H9 (cell line): ENCODE results near the gene VIP. TPM values are rescaled to one million over a fixed set of nuclear protein-coding genes. Genes with fewer than 3 reads are reported as not detected.

Experiments used
- DNase-seq: peaks from one replicate; pipeline ENCODE4 v3.0.0-alpha.2; 2017
- H2AFZ ChIP-seq: one replicate; pipeline ENCODE4 v1.6.1; 2013; ENCODE audit warnings: mild to moderate bottlenecking, low read length, control low read depth, moderate library complexity
- H2AK5ac ChIP-seq: 2 replicates; pipeline ENCODE4 v1.6.1; 2013; ENCODE audit warnings: low read length, control low read depth, mixed read lengths; ENCODE audit not compliant: insufficient read length
- H2BK120ac ChIP-seq: one replicate; pipeline ENCODE4 v1.6.1; 2013; ENCODE audit warnings: low read depth, mild to moderate bottlenecking, low read length, control low read depth, inconsistent platforms; ENCODE audit not compliant: poor library complexity, severe bottlenecking
- H2BK12ac ChIP-seq: 2 replicates; pipeline ENCODE4 v1.6.1; 2013; ENCODE audit warnings: low read length, control low read depth, mixed read lengths, low read depth; ENCODE audit not compliant: insufficient read length
- H2BK15ac ChIP-seq: 2 replicates; pipeline ENCODE4 v1.6.1; 2013; ENCODE audit warnings: low read depth, low read length, control low read depth
- H2BK20ac ChIP-seq: one replicate; pipeline ENCODE4 v1.6.1; 2013; ENCODE audit warnings: low read depth, mild to moderate bottlenecking, low read length, control low read depth, inconsistent platforms; ENCODE audit not compliant: poor library complexity, severe bottlenecking
- H2BK5ac ChIP-seq: 2 replicates; pipeline ENCODE4 v1.6.1; 2013; ENCODE audit warnings: low read length, control low read depth, mixed read lengths; ENCODE audit not compliant: insufficient read length
- H3K14ac ChIP-seq: 2 replicates; pipeline ENCODE4 v1.6.1; 2013; ENCODE audit warnings: low read length, control low read depth; ENCODE audit not compliant: insufficient read depth
- H3K18ac ChIP-seq: 2 replicates; pipeline ENCODE4 v1.6.1; 2013; ENCODE audit warnings: low read depth, mild to moderate bottlenecking, mixed read lengths, low read length, control low read depth; ENCODE audit not compliant: insufficient read length
- H3K23ac ChIP-seq: 2 replicates; pipeline ENCODE4 v1.6.1; 2013; ENCODE audit warnings: low read length, control low read depth, mixed read lengths, low read depth; ENCODE audit not compliant: insufficient read length
- H3K23me2 ChIP-seq: 2 replicates; pipeline ENCODE4 v1.6.1; 2013; ENCODE audit warnings: low read depth, mild to moderate bottlenecking, mixed read lengths, low read length, control low read depth; ENCODE audit not compliant: insufficient read length, poor library complexity, severe bottlenecking
- H3K27ac ChIP-seq: 2 replicates; pipeline ENCODE4 v1.5.1; 2013; ENCODE audit warnings: low read length, control low read depth, mixed read lengths, low read depth; ENCODE audit not compliant: insufficient read length
- H3K27me3 ChIP-seq: 2 replicates; pipeline ENCODE4 v1.6.1; 2013; ENCODE audit warnings: low read length, control low read depth, inconsistent platforms; ENCODE audit not compliant: insufficient read depth
- H3K4ac ChIP-seq: 2 replicates; pipeline ENCODE4 v1.6.1; 2013; ENCODE audit warnings: low read depth, mild to moderate bottlenecking, control low read depth, inconsistent platforms, low read length, moderate library complexity
- H3K4me1 ChIP-seq: 2 replicates; pipeline ENCODE4 v1.6.1; 2013; ENCODE audit warnings: low read length, control low read depth, inconsistent platforms; ENCODE audit not compliant: insufficient read depth
- H3K4me2 ChIP-seq: 2 replicates; pipeline ENCODE4 v1.6.1; 2013; ENCODE audit warnings: low read length, control low read depth, mixed read lengths; ENCODE audit not compliant: insufficient read length, insufficient read depth
- H3K56ac ChIP-seq: 2 replicates; pipeline ENCODE4 v1.6.1; 2013; ENCODE audit warnings: low read depth, mild to moderate bottlenecking, mixed read lengths, low read length, control low read depth; ENCODE audit not compliant: insufficient read length
- H3K79me1 ChIP-seq: 2 replicates; pipeline ENCODE4 v1.6.1; 2013; ENCODE audit warnings: low read depth, mild to moderate bottlenecking, moderate library complexity, low read length, control low read depth, inconsistent platforms; ENCODE audit not compliant: insufficient read depth, poor library complexity, severe bottlenecking
- H3K79me2 ChIP-seq: 2 replicates; pipeline ENCODE4 v1.6.1; 2013; ENCODE audit warnings: low read length, control low read depth, inconsistent platforms; ENCODE audit not compliant: insufficient read depth
- H3K9ac ChIP-seq: 2 replicates; pipeline ENCODE4 v1.6.1; 2013; ENCODE audit warnings: low read length, control low read depth, mixed read lengths; ENCODE audit not compliant: insufficient read length; ENCODE audit errors: extremely low read depth
- H3K9me3 ChIP-seq: one replicate; pipeline ENCODE4 v1.6.1; 2013; ENCODE audit warnings: low read depth, low read length, inconsistent platforms; ENCODE audit not compliant: control insufficient read depth
- H3T11ph ChIP-seq: one replicate; pipeline ENCODE4 v1.6.1; 2013; ENCODE audit warnings: mild to moderate bottlenecking, low read length, control low read depth, inconsistent platforms
- H4K20me1 ChIP-seq: one replicate; pipeline ENCODE4 v1.6.1; 2013; ENCODE audit not compliant: control insufficient read depth, insufficient read length, insufficient read depth
- H4K5ac ChIP-seq: 2 replicates; pipeline ENCODE4 v1.6.1; 2013; ENCODE audit warnings: low read depth, mild to moderate bottlenecking, mixed read lengths, low read length, control low read depth; ENCODE audit not compliant: insufficient read length
- H4K8ac ChIP-seq: replicated peaks from 2 replicates; pipeline ENCODE4 v1.6.1; 2013; ENCODE audit warnings: low read length, control low read depth, mixed read lengths, low read depth; ENCODE audit not compliant: insufficient read length
- H4K91ac ChIP-seq: 2 replicates; pipeline ENCODE4 v1.6.1; 2013; ENCODE audit warnings: low read depth, mild to moderate bottlenecking, moderate library complexity, mixed read lengths, low read length, control low read depth; ENCODE audit not compliant: insufficient read length
- H3K27ac Mint-ChIP-seq, 3 experiments: 2 replicates in 2 of 3; 3 replicates in 1 of 3; pipeline ENCODE4 v1.8.0; 2020 to 2021; ENCODE audit warnings: mixed read lengths in 3 of 3, mild to moderate bottlenecking in 1 of 3, moderate library complexity in 1 of 3
- H3K27me3 Mint-ChIP-seq: 2 replicates; pipeline ENCODE4 v1.8.0; 2021; ENCODE audit warnings: low read depth, mild to moderate bottlenecking, moderate library complexity, mixed read lengths
- H3K36me3 Mint-ChIP-seq, 3 experiments: 2 replicates in 2 of 3; 3 replicates in 1 of 3; pipeline ENCODE4 v1.8.0; 2020 to 2021; ENCODE audit warnings: low read depth in 3 of 3, mixed read lengths in 3 of 3; ENCODE audit not compliant: insufficient read depth in 1 of 3
- H3K4me1 Mint-ChIP-seq, 2 experiments: 2 replicates each; pipeline ENCODE4 v1.8.0; 2020; ENCODE audit warnings: mixed read lengths in 2 of 2
- H3K4me3 Mint-ChIP-seq, 2 experiments: 2 replicates in 1 of 2; 3 replicates in 1 of 2; pipeline ENCODE4 v1.8.0; 2020 to 2021; ENCODE audit warnings: mild to moderate bottlenecking in 2 of 2, mixed read lengths in 2 of 2, moderate library complexity in 1 of 2
- H3K9me3 Mint-ChIP-seq, 2 experiments: 2 replicates in 1 of 2; 3 replicates in 1 of 2; pipeline ENCODE4 v1.8.0; 2020; ENCODE audit warnings: mild to moderate bottlenecking in 2 of 2, mixed read lengths in 2 of 2, moderate library complexity in 1 of 2
- WGBS: extraction: QIAGEN DNeasy Blood & Tissue Kit; methylation state at CpG from one replicate; pipeline ENCODE4 v1.1.7; 2013; ENCODE audit warnings: missing lambda C conversion rate, low lambda C conversion rate, mixed read lengths; ENCODE audit not compliant: insufficient read length; ENCODE audit errors: extremely low coverage; 5-methylcytosine and 5-hydroxymethylcytosine counted together
- total RNA-seq: library from RNA; stranded (reverse); gene quantifications from 2 replicates; pipeline ENCODE4 v1.2.1, GENCODE V29; 2021
- TF ChIP-seq, protein P1 (sequence below): fragments of 200-600 bp; sonication (generic); conservative IDR thresholded peaks from 3 replicates; pipeline ENCODE4 v1.8.0; 2021; ENCODE audit warnings: antibody characterized with exemption, mild to moderate bottlenecking

Gene VIP
- total RNA-seq, 1 experiment from 2014 or later: not detected

DNA sequence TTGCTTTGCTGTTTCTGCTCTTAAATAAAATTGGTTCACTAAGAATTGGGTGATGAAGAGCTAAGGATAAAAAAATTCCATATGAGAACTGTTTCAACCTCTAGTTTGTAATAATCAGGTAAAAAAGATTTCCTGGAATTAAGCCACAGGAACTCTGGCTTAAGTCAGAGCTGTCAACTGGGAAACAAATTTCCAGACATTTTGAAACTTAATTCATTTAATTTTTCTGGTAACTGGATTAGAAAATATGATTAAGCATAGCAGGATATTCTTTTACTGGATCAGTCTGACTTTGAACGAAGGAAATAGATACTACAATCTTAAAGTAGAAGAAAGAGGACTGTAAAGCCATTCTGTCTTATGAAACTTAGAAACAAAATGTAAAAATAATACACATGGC lies 1.3 kb upstream of the VIP start:
- Histone ChIP-seq H3K4ac (no peak overlapping the region), H3K4me1 (no peaks in the 10 kb centered on the region), H3K27ac (no peak overlapping the region), H3K27me3 (no peaks in the 10 kb centered on the region), H3K14ac (no peak overlapping the region), H4K5ac (no peak overlapping the region), H3K4me2 (no peak overlapping the region), H4K91ac (no peak overlapping the region), H2BK12ac (no peak overlapping the region), H3T11ph (no peak overlapping the region), H3K23me2 (no peaks in the 10 kb centered on the region), H3K9me3 (no peaks in the 10 kb centered on the region), H2BK15ac (no peak overlapping the region), H4K20me1 (no peaks in the 10 kb centered on the region), H3K56ac (no peak overlapping the region), H2AFZ (no peak overlapping the region), H4K8ac (no peak overlapping the region), H3K18ac (no peak overlapping the region), H2BK20ac (no peak overlapping the region), H2AK5ac (no peak overlapping the region), H2BK120ac (no peak overlapping the region), H3K79me1 (no peaks in the 10 kb centered on the region), H3K23ac (no peak overlapping the region), H3K9ac (no peak overlapping the region), H3K79me2 (no peaks in the 10 kb centered on the region), H2BK5ac (no peak overlapping the region)
- Mint-ChIP-seq H3K36me3 (no peaks in the 10 kb centered on the region), H3K4me3 (no peak overlapping the region), H3K9me3 (no peaks in the 10 kb centered on the region; a peak in 1 of 5 replicates), H3K27me3 (no peaks in the 10 kb centered on the region), H3K4me1 (peaks cover 12 to 13% of the 10 kb centered on the region in 2 experiments), H3K27ac (no peak overlapping the region; a peak in 1 of 7 replicates)
- TF ChIP-seq, protein P1, sequence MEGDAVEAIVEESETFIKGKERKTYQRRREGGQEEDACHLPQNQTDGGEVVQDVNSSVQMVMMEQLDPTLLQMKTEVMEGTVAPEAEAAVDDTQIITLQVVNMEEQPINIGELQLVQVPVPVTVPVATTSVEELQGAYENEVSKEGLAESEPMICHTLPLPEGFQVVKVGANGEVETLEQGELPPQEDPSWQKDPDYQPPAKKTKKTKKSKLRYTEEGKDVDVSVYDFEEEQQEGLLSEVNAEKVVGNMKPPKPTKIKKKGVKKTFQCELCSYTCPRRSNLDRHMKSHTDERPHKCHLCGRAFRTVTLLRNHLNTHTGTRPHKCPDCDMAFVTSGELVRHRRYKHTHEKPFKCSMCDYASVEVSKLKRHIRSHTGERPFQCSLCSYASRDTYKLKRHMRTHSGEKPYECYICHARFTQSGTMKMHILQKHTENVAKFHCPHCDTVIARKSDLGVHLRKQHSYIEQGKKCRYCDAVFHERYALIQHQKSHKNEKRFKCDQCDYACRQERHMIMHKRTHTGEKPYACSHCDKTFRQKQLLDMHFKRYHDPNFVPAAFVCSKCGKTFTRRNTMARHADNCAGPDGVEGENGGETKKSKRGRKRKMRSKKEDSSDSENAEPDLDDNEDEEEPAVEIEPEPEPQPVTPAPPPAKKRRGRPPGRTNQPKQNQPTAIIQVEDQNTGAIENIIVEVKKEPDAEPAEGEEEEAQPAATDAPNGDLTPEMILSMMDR: no peak
- no CpG with 5 or more reads among the region's 1 CpG for WGBS
- DNase-seq: no peak
